ENCODE data around the gene DNAJC30. TPM values are rescaled to one million over a fixed set of nuclear protein-coding genes. Genes with fewer than 3 reads are reported as not detected.
"Not testable (repeated sequence)": the region's sequence is repeated elsewhere in the genome, so short reads cannot be mapped to it uniquely, and the experiment has no call there.

DNAJC30 gene
- polyA plus RNA-seq, 1 donor from 2014 or later = 1.3 TPM

- H3K79me2 ChIP-seq (replicated peaks; ENCODE audit: insufficient read depth, low read length) = peaks cover 10% of the 10 kb centered on the region
- no peak for TF ChIP-seq REST (IDR thresholded peaks at IDR 0.05; ENCODE audit: borderline replicate concordance)
- no peaks in the 10 kb centered on the region for H3K36me3 ChIP-seq (ENCODE audit: insufficient read depth, low read length)
- H3K9me3 ChIP-seq (ENCODE audit: low read length) = no peaks in the 10 kb centered on the region
- no peak overlapping the region for H3K4me2 ChIP-seq (ENCODE audit: low read length)
- no peak overlapping the region for H3K4me3 ChIP-seq (ENCODE audit: low read length)
- H3K9ac ChIP-seq (ENCODE audit: low read length) = no peak overlapping the region
- H3K27ac ChIP-seq (ENCODE audit: low read length) = no peak overlapping the region
- H3K27me3 ChIP-seq (ENCODE audit: insufficient read depth, low read depth, low read length) = peaks cover 5% of the 10 kb centered on the region
- no peaks in the 10 kb centered on the region for H4K20me1 ChIP-seq (ENCODE audit: insufficient read depth)
- H3F3A ChIP-seq (ENCODE audit: insufficient read depth, low read length, poor library complexity, severe bottlenecking) = no peaks in the 10 kb centered on the region
- no peaks in the 10 kb centered on the region for H3K9me2 ChIP-seq (ENCODE audit: insufficient read depth, low read length)
- H2AFZ ChIP-seq (ENCODE audit: low read depth, low read length) = no peak overlapping the region
Observed at GRCh38 chr7:73722785-73723184, 39.5 kb upstream of the DNAJC30 start.

- H3K4me2 ChIP-seq (ENCODE audit: low read length); H3K9me2 ChIP-seq (ENCODE audit: insufficient read depth, low read length); H3K9ac ChIP-seq (ENCODE audit: low read length); H3K27ac ChIP-seq (ENCODE audit: low read length); H3K9me3 ChIP-seq (ENCODE audit: low read length); H3K36me3 ChIP-seq (ENCODE audit: insufficient read depth, low read length); H3F3A ChIP-seq (ENCODE audit: insufficient read depth, low read length, poor library complexity, severe bottlenecking); H3K27me3 ChIP-seq (ENCODE audit: insufficient read depth, low read depth, low read length); H3K4me3 ChIP-seq (ENCODE audit: low read length); H4K20me1 ChIP-seq (ENCODE audit: insufficient read depth); H2AFZ ChIP-seq (ENCODE audit: low read depth, low read length): not testable (repeated sequence)
- H3K79me2 ChIP-seq (replicated peaks; ENCODE audit: insufficient read depth, low read length) = peaks cover 10% of the 10 kb centered on the region
Observed at GRCh38 chr7:73722182-73722581, 38.9 kb upstream of the DNAJC30 start.

GRCh38 chr7:73721377-73721817 lies 38.1 kb upstream of the DNAJC30 start:
- Histone ChIP-seq H3K9ac (ENCODE audit: low read length) (no peak overlapping the region), H2AFZ (ENCODE audit: low read depth, low read length) (no peak overlapping the region), H3K27ac (ENCODE audit: low read length) (no peak overlapping the region), H3F3A (ENCODE audit: insufficient read depth, low read length, poor library complexity, severe bottlenecking) (no peaks in the 10 kb centered on the region), H3K79me2 (replicated peaks; ENCODE audit: insufficient read depth, low read length) (peaks cover 10% of the 10 kb centered on the region), H3K4me2 (ENCODE audit: low read length) (no peak overlapping the region), H3K9me2 (ENCODE audit: insufficient read depth, low read length) (no peaks in the 10 kb centered on the region), H3K36me3 (ENCODE audit: insufficient read depth, low read length) (no peaks in the 10 kb centered on the region), H3K27me3 (ENCODE audit: insufficient read depth, low read depth, low read length) (peaks cover 5% of the 10 kb centered on the region), H3K9me3 (ENCODE audit: low read length) (no peaks in the 10 kb centered on the region), H4K20me1 (ENCODE audit: insufficient read depth) (no peaks in the 10 kb centered on the region), H3K4me3 (ENCODE audit: low read length) (no peak overlapping the region)
- TF ChIP-seq EP300 (conservative IDR thresholded peaks at IDR 0.05; ENCODE audit: poor library complexity, severe bottlenecking) (no peak), EZH2 (IDR thresholded peaks at IDR 0.05; ENCODE audit: borderline replicate concordance, insufficient read depth, low read length, poor library complexity, severe bottlenecking) (no peak), POLR2AphosphoS5 (IDR thresholded peaks at IDR 0.05) (no peak), MXI1 (conservative IDR thresholded peaks at IDR 0.05; ENCODE audit: poor library complexity, severe bottlenecking) (no peak), CTCF (IDR thresholded peaks at IDR 0.05; ENCODE audit: poor library complexity, severe bottlenecking) (no peak)

- H3K79me2 ChIP-seq (replicated peaks; ENCODE audit: insufficient read depth, low read length) = peaks cover 10% of the 10 kb centered on the region
- H3F3A ChIP-seq (ENCODE audit: insufficient read depth, low read length, poor library complexity, severe bottlenecking); H3K4me3 ChIP-seq (ENCODE audit: low read length); H3K9me3 ChIP-seq (ENCODE audit: low read length); H3K36me3 ChIP-seq (ENCODE audit: insufficient read depth, low read length); H4K20me1 ChIP-seq (ENCODE audit: insufficient read depth); H3K27ac ChIP-seq (ENCODE audit: low read length); H3K9me2 ChIP-seq (ENCODE audit: insufficient read depth, low read length); H3K27me3 ChIP-seq (ENCODE audit: insufficient read depth, low read depth, low read length); H3K4me2 ChIP-seq (ENCODE audit: low read length); H3K9ac ChIP-seq (ENCODE audit: low read length); H2AFZ ChIP-seq (ENCODE audit: low read depth, low read length): not testable (repeated sequence)
Observed at GRCh38 chr7:73720443-73720842, 37.2 kb upstream of the DNAJC30 start.
